Tibial nerve (tissue), 4 donors: ENCODE results near the gene CYB561D2. TPM values are rescaled to one million over a fixed set of nuclear protein-coding genes. Genes with fewer than 3 reads are reported as not detected.

ENCODE experiments used
- DNase-seq, 2 donors: peaks; one replicate each; pipeline ENCODE4 v3.0.0-alpha.2; 2019; ENCODE audit warnings: low spot score in 2 of 2
- H3K27ac ChIP-seq, 4 donors: fragments of 200-600 bp; sonication (generic) in 3 of 4; one replicate each; pipeline ENCODE4 v1.5.1; 2017 to 2019; ENCODE audit warnings: mild to moderate bottlenecking in 1 of 4
- H3K27me3 ChIP-seq, 2 donors: fragments of 200-600 bp; sonication (generic) in 1 of 2; one replicate each; pipeline versions ENCODE4 v1.5.1 to v1.6.0; 2017 to 2019
- H3K36me3 ChIP-seq, 3 donors: fragments of 200-600 bp; sonication (generic); one replicate each; pipeline ENCODE4 v1.5.1; 2018 to 2019
- H3K4me1 ChIP-seq, 4 donors: fragments of 200-600 bp; sonication (generic) in 3 of 4; one replicate each; pipeline ENCODE4 v1.5.1; 2017 to 2019
- H3K4me3 ChIP-seq, 4 donors: fragments of 200-600 bp; sonication (generic) in 3 of 4; one replicate each; pipeline ENCODE4 v1.5.1; 2017 to 2019; ENCODE audit warnings: mild to moderate bottlenecking in 1 of 4, moderate library complexity in 1 of 4
- H3K9me3 ChIP-seq, 4 donors: fragments of 200-600 bp; sonication (generic) in 3 of 4; one replicate each; pipeline ENCODE4 v1.5.1; 2017 to 2019
- EP300 ChIP-seq, 2 donors: sonication (generic); formaldehyde crosslinking; IDR thresholded peaks; one replicate each; pipeline ENCODE4 v1.6.1; 2017; ENCODE audit warnings: antibody characterized with exemption in 2 of 2, mild to moderate bottlenecking in 1 of 2
- POLR2A ChIP-seq, 2 donors: fragments of 450-650 bp; IDR thresholded peaks; one replicate each; pipeline ENCODE4 v1.6.1; 2017; ENCODE audit warnings: antibody characterized with exemption in 2 of 2, mild to moderate bottlenecking in 2 of 2, moderate library complexity in 2 of 2
- WGBS, 2 donors: methylation state at CpG; one replicate each; pipeline ENCODE4 v1.1.5; 2018; 5-methylcytosine and 5-hydroxymethylcytosine counted together
- total RNA-seq, 4 donors: library from RNA; depleted of rRNA; stranded (reverse); fragments of >200 nt; gene quantifications; one replicate each; pipeline ENCODE4 v1.1.0, GENCODE V29; 2016
- TF ChIP-seq, protein P1 (sequence below), 5 experiments: fragments of 200-600 bp in 3 of 5; fragments of 450-650 bp in 2 of 5; sonication (generic) in 3 of 5; IDR thresholded peaks; one replicate each; pipeline ENCODE4 v1.5.1; 2016 to 2019; ENCODE audit warnings: antibody characterized with exemption in 5 of 5, mild to moderate bottlenecking in 3 of 5, moderate library complexity in 2 of 5

The CYB561D2 gene
- total RNA-seq, 4 donors from 2014 or later, result 16.2 to 21.6 (median 19.2) TPM

DNA sequence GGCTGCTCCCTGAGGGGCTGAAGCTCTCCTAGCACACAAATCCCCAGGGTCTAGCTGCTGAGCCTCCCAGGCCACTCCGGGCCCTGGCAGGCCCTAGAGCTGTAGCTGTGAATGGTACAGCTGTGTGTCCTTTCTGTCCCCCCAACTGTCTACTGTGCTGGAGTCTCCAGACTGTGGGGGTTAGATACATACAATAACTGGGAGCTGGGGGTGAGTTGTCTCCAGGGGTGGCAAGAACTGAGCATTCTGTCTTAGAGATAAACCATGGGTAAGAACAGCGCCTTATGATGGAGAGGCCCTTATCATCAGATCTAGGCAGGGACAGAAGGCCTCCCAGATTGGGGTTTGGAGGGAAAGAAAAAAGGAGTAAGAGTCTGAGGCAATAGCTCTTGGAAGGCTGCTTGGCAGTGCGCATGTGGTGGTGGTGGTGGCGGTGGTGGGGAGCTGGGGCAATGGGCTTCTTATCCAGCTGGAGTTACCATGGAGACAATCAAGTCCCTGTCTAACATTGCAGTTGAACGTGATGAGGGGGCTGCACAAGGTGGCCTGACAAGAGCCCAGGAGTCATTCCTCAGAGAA, 3.6 kb downstream of the CYB561D2 start:
- H3K36me3 ChIP-seq, result peaks cover 0 to 53% (median 12%) of the 10 kb centered on the region in 3 donors
- WGBS, 2 donors, result 76 to 79% methylated on average over 5 of the region's 5 CpGs
- TF ChIP-seq, protein P1, sequence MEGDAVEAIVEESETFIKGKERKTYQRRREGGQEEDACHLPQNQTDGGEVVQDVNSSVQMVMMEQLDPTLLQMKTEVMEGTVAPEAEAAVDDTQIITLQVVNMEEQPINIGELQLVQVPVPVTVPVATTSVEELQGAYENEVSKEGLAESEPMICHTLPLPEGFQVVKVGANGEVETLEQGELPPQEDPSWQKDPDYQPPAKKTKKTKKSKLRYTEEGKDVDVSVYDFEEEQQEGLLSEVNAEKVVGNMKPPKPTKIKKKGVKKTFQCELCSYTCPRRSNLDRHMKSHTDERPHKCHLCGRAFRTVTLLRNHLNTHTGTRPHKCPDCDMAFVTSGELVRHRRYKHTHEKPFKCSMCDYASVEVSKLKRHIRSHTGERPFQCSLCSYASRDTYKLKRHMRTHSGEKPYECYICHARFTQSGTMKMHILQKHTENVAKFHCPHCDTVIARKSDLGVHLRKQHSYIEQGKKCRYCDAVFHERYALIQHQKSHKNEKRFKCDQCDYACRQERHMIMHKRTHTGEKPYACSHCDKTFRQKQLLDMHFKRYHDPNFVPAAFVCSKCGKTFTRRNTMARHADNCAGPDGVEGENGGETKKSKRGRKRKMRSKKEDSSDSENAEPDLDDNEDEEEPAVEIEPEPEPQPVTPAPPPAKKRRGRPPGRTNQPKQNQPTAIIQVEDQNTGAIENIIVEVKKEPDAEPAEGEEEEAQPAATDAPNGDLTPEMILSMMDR (IDR thresholded peaks at IDR 0.05), result no peak
- no peak for TF ChIP-seq EP300 (IDR thresholded peaks at IDR 0.05)
- TF ChIP-seq POLR2A (IDR thresholded peaks at IDR 0.05), result no peak
- DNase-seq, result no peak
- no peaks in the 10 kb centered on the region for H3K27me3 ChIP-seq
- no peak overlapping the region for H3K4me3 ChIP-seq
- peaks cover 8 to 81% (median 49%) of the 10 kb centered on the region in 4 donors for H3K4me1 ChIP-seq
- no peak overlapping the region for H3K27ac ChIP-seq
- H3K9me3 ChIP-seq, result no peaks in the 10 kb centered on the region

DNA sequence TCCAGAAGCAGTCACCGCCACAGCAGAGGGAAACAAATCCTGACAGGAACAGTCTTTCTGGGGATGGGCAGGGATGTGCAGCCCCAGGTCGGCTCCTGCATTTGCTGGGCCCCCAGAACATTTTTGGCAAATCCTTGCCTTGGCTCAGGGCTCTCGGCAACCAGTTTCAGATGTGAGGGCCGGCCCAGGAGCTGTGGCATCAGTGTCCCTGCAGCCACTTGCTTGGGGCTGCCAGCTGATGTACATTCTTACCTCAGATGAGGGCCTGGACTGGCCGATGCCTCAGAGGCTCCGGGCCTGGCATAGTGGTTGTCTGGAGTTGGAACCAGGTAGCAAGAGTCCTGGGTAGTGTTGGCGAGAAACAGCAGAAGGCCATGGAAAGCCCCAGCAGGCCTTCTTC, 4.2 kb downstream of the CYB561D2 start:
- no peak overlapping the region for H3K27ac ChIP-seq
- peaks cover 0 to 51% (median 12%) of the 10 kb centered on the region in 3 donors for H3K36me3 ChIP-seq
- no peaks in the 10 kb centered on the region for H3K27me3 ChIP-seq
- H3K4me1 ChIP-seq, result peaks cover 8 to 75% (median 45%) of the 10 kb centered on the region in 4 donors
- WGBS, 2 donors, result 83 to 98% methylated on average over 5 to 7 of the region's 7 CpGs
- H3K9me3 ChIP-seq, result no peaks in the 10 kb centered on the region
- no peak for DNase-seq
- TF ChIP-seq EP300 (IDR thresholded peaks at IDR 0.05) (no peak), POLR2A (IDR thresholded peaks at IDR 0.05) (no peak)
- TF ChIP-seq, protein P1 (IDR thresholded peaks at IDR 0.05), result no peak
- H3K4me3 ChIP-seq, result no peak overlapping the region

DNA sequence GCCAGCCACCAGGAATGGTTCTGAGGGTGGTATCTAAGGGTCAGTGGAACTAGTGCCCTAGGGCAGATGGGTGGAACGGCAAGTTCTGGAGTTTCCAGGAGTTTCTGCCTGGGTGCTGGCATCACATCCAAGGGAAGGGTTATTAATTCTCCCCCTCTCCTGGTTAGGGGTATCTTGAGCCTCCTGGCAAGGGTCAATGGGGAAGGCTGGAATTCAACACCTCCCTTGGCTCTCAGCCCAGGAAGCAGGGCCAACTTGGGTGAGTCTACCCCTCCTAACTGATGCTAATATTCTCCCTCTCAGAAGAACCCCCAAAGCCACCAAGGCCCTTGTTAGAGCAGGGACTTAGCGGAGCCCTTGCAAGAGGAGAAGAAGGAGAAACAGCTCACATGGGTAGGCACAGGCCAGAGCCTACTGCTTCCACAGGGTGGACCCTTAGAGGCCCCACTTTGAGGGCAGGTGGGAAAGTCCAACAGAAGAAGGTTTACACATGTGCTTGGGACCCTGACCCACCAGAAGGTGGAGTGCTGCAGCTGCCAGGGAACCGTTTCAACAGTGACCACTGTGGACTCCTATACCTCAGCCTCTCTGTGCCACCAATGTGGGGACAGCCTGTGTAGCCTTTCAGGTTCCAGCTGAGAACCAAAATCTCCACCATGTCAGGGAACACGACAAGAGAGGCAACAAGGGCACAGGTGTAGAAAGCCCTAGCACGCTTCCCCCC, 5.3 kb downstream of the CYB561D2 start:
- Histone ChIP-seq H3K4me1 (peaks cover 8 to 69% (median 41%) of the 10 kb centered on the region in 4 donors), H3K27me3 (no peaks in the 10 kb centered on the region), H3K4me3 (peak overlapping the region in 2 of 4 donors; percentile 22 to 98), H3K27ac (peak overlapping the region in 2 of 4 donors; percentile 24 to 97), H3K36me3 (peaks cover 0 to 51% (median 12%) of the 10 kb centered on the region in 3 donors), H3K9me3 (no peaks in the 10 kb centered on the region)
- DNase-seq, result no peak
- TF ChIP-seq EP300 (IDR thresholded peaks at IDR 0.05) (no peak), POLR2A (IDR thresholded peaks at IDR 0.05) (no peak)
- TF ChIP-seq, protein P1 (IDR thresholded peaks at IDR 0.05), result no peak
- WGBS, 2 donors, result 51 to 68% methylated on average over 4 to 5 of the region's 5 CpGs

DNA sequence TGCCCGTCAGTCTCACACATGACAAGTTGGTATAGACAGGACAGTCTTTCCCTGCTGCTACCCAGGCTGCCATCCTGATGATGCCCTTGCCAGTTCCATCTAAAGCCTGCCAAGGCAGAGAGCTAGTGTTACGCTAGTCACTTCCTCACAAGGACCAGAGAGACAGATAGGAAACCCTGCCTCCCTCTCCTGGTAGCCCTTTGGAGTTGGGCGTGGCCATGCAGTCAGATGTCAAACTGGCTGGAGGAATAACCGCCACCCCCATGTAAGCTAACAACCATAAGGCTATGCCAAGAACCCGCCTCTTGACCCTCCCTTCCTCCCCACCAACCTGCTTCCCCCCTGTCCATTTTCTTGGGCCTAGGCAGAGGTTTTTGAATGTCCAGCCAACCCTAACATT, 5.9 kb downstream of the CYB561D2 start:
- H3K4me1 ChIP-seq, result peaks cover 8 to 64% (median 36%) of the 10 kb centered on the region in 4 donors
- H3K27me3 ChIP-seq, result no peaks in the 10 kb centered on the region
- peak overlapping the region in 2 of 4 donors; percentile 22 to 98 for H3K4me3 ChIP-seq
- no peak for DNase-seq
- 41 to 48% methylated on average over 5 of the region's 5 CpGs for WGBS, 2 donors
- TF ChIP-seq EP300 (IDR thresholded peaks at IDR 0.05) (no peak), POLR2A (IDR thresholded peaks at IDR 0.05) (no peak)
- TF ChIP-seq, protein P1 (IDR thresholded peaks at IDR 0.05), result no peak
- peak overlapping the region in 2 of 4 donors; percentile 24 to 97 for H3K27ac ChIP-seq
- H3K36me3 ChIP-seq, result peaks cover 0 to 51% (median 12%) of the 10 kb centered on the region in 3 donors
- no peaks in the 10 kb centered on the region for H3K9me3 ChIP-seq

DNA sequence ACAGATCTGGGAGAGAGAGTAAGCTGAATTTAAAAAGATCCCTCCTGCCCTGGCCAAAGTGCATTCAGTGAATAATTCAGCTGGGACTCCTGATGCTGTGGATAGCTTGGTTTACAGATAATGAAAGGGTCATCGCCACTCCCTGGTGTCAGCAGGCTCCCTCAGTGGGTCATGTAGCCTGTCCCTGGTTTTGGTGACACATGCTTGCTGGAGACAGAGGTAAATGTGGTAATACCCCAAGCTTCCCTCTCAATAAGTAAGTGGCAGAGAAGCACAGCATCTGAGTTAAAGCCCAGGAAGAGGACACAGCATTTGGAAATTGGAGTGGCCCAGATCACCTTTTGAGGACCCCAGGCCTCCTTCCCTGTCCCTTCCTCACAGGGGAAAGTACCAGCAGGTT, 6.8 kb downstream of the CYB561D2 start:
- Histone ChIP-seq H3K27ac (peak overlapping the region in 3 of 4 donors; percentile 33 to 97 (median 37)), H3K4me3 (peak overlapping the region in 3 of 4 donors; percentile 82 to 98 (median 93)), H3K9me3 (no peaks in the 10 kb centered on the region), H3K36me3 (peaks cover 0 to 51% (median 12%) of the 10 kb centered on the region in 3 donors), H3K27me3 (no peaks in the 10 kb centered on the region), H3K4me1 (peaks cover 8 to 58% (median 33%) of the 10 kb centered on the region in 4 donors)
- TF ChIP-seq POLR2A (IDR thresholded peaks at IDR 0.05) (no peak), EP300 (IDR thresholded peaks at IDR 0.05) (no peak)
- TF ChIP-seq, protein P1 (IDR thresholded peaks at IDR 0.05), result no peak
- WGBS, 2 donors, result 63 to 64% methylated on average over 1 of the region's 1 CpG
- DNase-seq, result no peak
